Naive B cell (primary cell): ENCODE measurements around the gene ACTN3. TPM values are rescaled to one million over a fixed set of nuclear protein-coding genes. Genes with fewer than 3 reads are reported as not detected.

Source experiments
- ATAC-seq, 2 donors: fragments of 150-1000 bp; cut with Tn5 transposase; 2 replicates each; pipeline ENCODE4 v1.10.0; 2021; ENCODE audit warnings: low read depth in 2 of 2, mild to moderate bottlenecking in 2 of 2, moderate library complexity in 2 of 2
- DNase-seq: peaks from one replicate; pipeline ENCODE4 v3.0.0; 2022
- H3K27ac Mint-ChIP-seq, 6 donors: one replicate each; pipeline ENCODE4 v1.8.0; 2020 to 2022; ENCODE audit warnings: mild to moderate bottlenecking in 6 of 6, mixed read lengths in 6 of 6, moderate library complexity in 5 of 6, inconsistent platforms in 2 of 6
- H3K27me3 Mint-ChIP-seq, 3 donors: one replicate each; pipeline ENCODE4 v1.8.0; 2021 to 2022; ENCODE audit warnings: mixed read lengths in 3 of 3, mild to moderate bottlenecking in 1 of 3
- H3K36me3 Mint-ChIP-seq, 2 donors: one replicate each; pipeline ENCODE4 v1.8.0; 2020 to 2022; ENCODE audit warnings: mixed read lengths in 2 of 2, inconsistent platforms in 1 of 2, mild to moderate bottlenecking in 1 of 2
- H3K4me1 Mint-ChIP-seq, 3 donors: one replicate each; pipeline ENCODE4 v1.8.0; 2020 to 2022; ENCODE audit warnings: mixed read lengths in 3 of 3, inconsistent platforms in 1 of 3, mild to moderate bottlenecking in 1 of 3, moderate library complexity in 1 of 3
- H3K4me3 Mint-ChIP-seq, 8 donors: one replicate each; pipeline ENCODE4 v1.8.0; 2020 to 2022; ENCODE audit warnings: mild to moderate bottlenecking in 8 of 8, mixed read lengths in 8 of 8, moderate library complexity in 8 of 8, inconsistent platforms in 2 of 8
- H3K9me3 Mint-ChIP-seq, 7 donors: one replicate each; pipeline ENCODE4 v1.8.0; 2020 to 2022; ENCODE audit warnings: mixed read lengths in 7 of 7, mild to moderate bottlenecking in 5 of 7, inconsistent platforms in 2 of 7, moderate library complexity in 1 of 7
- polyA plus RNA-seq, 6 donors: library from polyadenylated mRNA; unstranded; fragments of 300-500 nt; fragmentation: Illumina TruSeq; gene quantifications; one replicate each; pipeline ENCODE4 v1.2.3, GENCODE V29; 2021; ENCODE audit warnings: low read depth in 6 of 6

Gene ACTN3
- polyA plus RNA-seq, 6 donors from 2014 or later, result not detected

DNA sequence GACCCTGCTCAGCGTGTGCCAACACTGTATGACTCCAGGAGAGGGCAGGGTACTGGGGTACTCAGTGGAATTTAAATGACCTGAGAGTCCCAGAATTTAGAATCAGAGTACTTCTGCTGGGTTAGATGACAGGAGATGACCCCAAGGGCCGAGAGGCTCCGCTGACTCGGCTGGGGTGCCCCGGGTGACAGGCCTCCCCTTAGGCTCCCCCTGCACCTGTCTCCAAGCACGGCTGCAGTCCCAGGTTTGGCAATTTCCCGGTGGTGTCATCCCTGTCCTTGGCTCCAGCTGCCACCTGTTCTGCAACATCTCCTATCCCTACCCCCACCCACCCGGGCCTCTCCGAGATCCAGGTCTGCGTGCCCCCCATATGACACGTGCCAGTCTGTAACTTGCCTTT is 1.3 kb downstream of the ACTN3 start:
- Mint-ChIP-seq H3K27me3 (peaks cover 0 to 8% (median 0%) of the 10 kb centered on the region in 3 donors), H3K36me3 (no peaks in the 10 kb centered on the region), H3K27ac (no peak overlapping the region), H3K4me1 (peaks cover 17 to 29% (median 20%) of the 10 kb centered on the region in 3 donors), H3K4me3 (peak overlapping the region in 5 of 8 donors; percentile 27 to 83 (median 66)), H3K9me3 (no peaks in the 10 kb centered on the region)
- DNase-seq (no peak), ATAC-seq (no peak)

DNA sequence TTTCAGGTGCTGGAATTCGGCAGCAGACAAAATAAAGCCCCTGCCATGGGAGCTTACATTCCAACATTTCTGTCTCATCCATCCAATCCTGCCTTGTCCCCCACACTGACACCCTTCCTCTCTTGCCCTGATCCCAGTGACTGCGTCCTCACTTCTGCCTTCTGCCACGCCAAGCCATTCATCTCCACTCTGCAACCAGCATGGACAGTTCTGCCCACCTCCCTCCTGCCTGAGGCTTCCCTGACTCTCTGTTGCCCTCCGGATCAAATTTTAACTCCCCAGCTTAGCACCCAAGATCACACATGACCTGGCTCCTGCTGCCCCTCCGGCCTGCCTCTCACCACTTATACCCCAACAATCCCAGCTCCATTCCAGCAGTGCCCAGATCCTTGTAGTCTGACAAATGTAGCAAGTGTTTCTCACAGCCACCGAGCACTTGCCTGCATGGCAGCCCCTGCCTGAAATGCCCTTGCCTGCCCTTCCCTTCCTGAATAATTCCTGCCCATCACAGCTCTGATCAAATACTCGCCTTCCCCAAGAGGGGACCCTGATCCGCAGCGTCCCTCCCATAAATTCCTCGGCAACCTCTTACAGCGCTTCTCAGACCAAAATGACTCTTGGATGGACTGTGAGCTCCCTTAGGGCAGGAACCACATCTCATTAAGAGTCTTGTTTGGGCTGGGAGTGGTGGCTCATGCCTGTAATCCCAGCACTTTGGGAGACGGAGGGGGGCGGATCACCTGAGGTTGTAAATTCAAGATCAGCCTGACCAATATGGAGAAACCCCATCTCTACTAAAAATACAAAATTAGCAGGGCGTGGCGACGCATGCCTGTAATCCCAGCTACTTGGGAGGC is 2.3 kb downstream of the ACTN3 start:
- no peak for ATAC-seq
- DNase-seq, result no peak
- Mint-ChIP-seq H3K9me3 (no peaks in the 10 kb centered on the region), H3K27ac (peak overlapping the region in 1 of 6 donors; percentile 87), H3K27me3 (peaks cover 0 to 8% (median 0%) of the 10 kb centered on the region in 3 donors), H3K4me1 (peaks cover 10 to 20% (median 12%) of the 10 kb centered on the region in 3 donors), H3K36me3 (no peaks in the 10 kb centered on the region), H3K4me3 (peak overlapping the region in 6 of 8 donors; percentile 3 to 83 (median 50))

GRCh38 chr11:66549696-66550095 is 3.0 kb downstream of the ACTN3 start:
- DNase-seq (no peak), ATAC-seq (no peak)
- H3K9me3 Mint-ChIP-seq, result no peaks in the 10 kb centered on the region
- H3K4me3 Mint-ChIP-seq, result peak overlapping the region in 1 of 8 donors; percentile 41
- peaks cover 5 to 14% (median 6%) of the 10 kb centered on the region in 3 donors for H3K4me1 Mint-ChIP-seq
- H3K36me3 Mint-ChIP-seq, result no peaks in the 10 kb centered on the region
- no peak overlapping the region for H3K27ac Mint-ChIP-seq
- peaks cover 0 to 11% (median 0%) of the 10 kb centered on the region in 3 donors for H3K27me3 Mint-ChIP-seq

GRCh38 chr11:66550887-66551286 is 4.2 kb downstream of the ACTN3 start:
- no peak overlapping the region for H3K4me3 Mint-ChIP-seq
- no peak for ATAC-seq
- H3K36me3 Mint-ChIP-seq, result no peaks in the 10 kb centered on the region
- DNase-seq, result no peak
- H3K27me3 Mint-ChIP-seq, result peaks cover 0 to 21% (median 4%) of the 10 kb centered on the region in 3 donors
- H3K27ac Mint-ChIP-seq, result no peak overlapping the region
- no peaks in the 10 kb centered on the region for H3K9me3 Mint-ChIP-seq
- peaks cover 0 to 7% (median 0%) of the 10 kb centered on the region in 3 donors for H3K4me1 Mint-ChIP-seq

GRCh38 chr11:66554602-66555001 is 7.9 kb downstream of the ACTN3 start:
- Mint-ChIP-seq H3K4me1 (peaks cover 0 to 6% (median 3%) of the 10 kb centered on the region in 3 donors), H3K4me3 (no peak overlapping the region), H3K36me3 (no peaks in the 10 kb centered on the region), H3K27ac (peak overlapping the region in 1 of 6 donors; percentile 88), H3K27me3 (peaks cover 17 to 35% (median 18%) of the 10 kb centered on the region in 3 donors), H3K9me3 (no peaks in the 10 kb centered on the region)
- DNase-seq, result no peak
- ATAC-seq, result no peak

GRCh38 chr11:66555416-66555815 is 8.7 kb downstream of the ACTN3 start:
- H3K36me3 Mint-ChIP-seq, result no peaks in the 10 kb centered on the region
- H3K4me3 Mint-ChIP-seq, result no peak overlapping the region
- H3K4me1 Mint-ChIP-seq, result peaks cover 0 to 6% (median 3%) of the 10 kb centered on the region in 3 donors
- peaks cover 17 to 41% (median 22%) of the 10 kb centered on the region in 3 donors for H3K27me3 Mint-ChIP-seq
- no peak overlapping the region for H3K27ac Mint-ChIP-seq
- ATAC-seq (no peak), DNase-seq (no peak)
- no peaks in the 10 kb centered on the region for H3K9me3 Mint-ChIP-seq

DNA sequence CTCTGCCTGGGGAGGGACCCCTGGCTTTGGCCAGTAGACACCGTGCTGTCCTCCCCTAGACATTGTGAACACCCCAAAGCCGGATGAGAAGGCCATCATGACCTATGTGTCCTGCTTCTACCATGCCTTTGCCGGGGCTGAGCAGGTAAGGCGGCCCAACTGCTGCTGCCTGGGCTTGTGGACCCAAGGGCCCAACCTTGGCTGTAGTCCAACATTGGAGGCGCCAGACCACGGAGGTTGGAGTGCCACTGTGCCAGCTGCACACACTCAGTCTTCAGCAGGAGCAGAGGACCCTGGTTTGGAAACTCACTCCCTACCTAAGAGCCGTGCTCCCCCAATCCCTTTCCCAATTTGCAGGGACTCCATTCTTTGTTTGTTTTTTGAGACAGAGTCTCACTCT is 9.4 kb downstream of the ACTN3 start:
- Mint-ChIP-seq H3K4me1 (peaks cover 0 to 6% (median 3%) of the 10 kb centered on the region in 3 donors), H3K9me3 (no peaks in the 10 kb centered on the region), H3K27me3 (peaks cover 17 to 47% (median 23%) of the 10 kb centered on the region in 3 donors), H3K27ac (no peak overlapping the region), H3K36me3 (no peaks in the 10 kb centered on the region), H3K4me3 (no peak overlapping the region)
- ATAC-seq (no peak), DNase-seq (no peak)

DNA sequence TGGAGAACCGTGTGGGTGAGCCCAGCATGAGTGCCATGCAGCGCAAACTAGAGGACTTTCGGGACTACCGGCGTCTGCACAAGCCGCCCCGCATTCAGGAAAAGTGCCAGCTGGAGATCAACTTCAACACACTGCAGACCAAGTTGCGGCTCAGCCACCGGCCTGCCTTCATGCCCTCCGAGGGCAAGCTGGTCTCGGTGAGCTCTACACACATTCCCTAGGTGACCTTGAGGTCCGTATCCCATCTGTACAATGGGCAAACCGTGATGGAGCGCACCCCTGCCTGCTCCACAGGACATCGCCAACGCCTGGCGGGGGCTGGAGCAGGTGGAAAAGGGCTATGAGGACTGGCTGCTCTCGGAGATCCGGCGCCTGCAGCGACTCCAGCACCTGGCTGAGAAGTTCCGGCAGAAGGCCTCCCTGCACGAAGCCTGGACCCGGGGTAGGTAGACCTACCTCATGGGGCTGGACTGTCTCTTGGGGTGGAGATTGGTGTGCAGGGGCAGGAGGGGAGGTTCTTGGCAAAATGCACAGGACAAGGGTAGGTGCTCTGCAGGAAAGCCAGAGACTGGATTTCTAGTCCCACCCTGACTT is 11.1 kb downstream of the ACTN3 start:
- ATAC-seq (no peak), DNase-seq (no peak)
- H3K27ac Mint-ChIP-seq, result no peak overlapping the region
- peaks cover 17 to 49% (median 23%) of the 10 kb centered on the region in 3 donors for H3K27me3 Mint-ChIP-seq
- no peaks in the 10 kb centered on the region for H3K36me3 Mint-ChIP-seq
- H3K9me3 Mint-ChIP-seq, result no peaks in the 10 kb centered on the region
- peaks cover 0 to 6% (median 3%) of the 10 kb centered on the region in 3 donors for H3K4me1 Mint-ChIP-seq
- H3K4me3 Mint-ChIP-seq, result peak overlapping the region in 1 of 8 donors; percentile 47

GRCh38 chr11:66559142-66559865 is 12.6 kb downstream of the ACTN3 start:
- Mint-ChIP-seq H3K27me3 (peaks cover 17 to 49% (median 23%) of the 10 kb centered on the region in 3 donors), H3K27ac (no peak overlapping the region), H3K36me3 (no peaks in the 10 kb centered on the region), H3K4me3 (peak overlapping the region in 2 of 8 donors; percentile 18 to 46), H3K4me1 (peaks cover 0 to 6% (median 3%) of the 10 kb centered on the region in 3 donors), H3K9me3 (no peaks in the 10 kb centered on the region)
- DNase-seq (no peak), ATAC-seq (peak; percentile 65 to 71)

GRCh38 chr11:66559866-66560676 is 13.4 kb downstream of the ACTN3 start:
- ATAC-seq, result no peak
- Mint-ChIP-seq H3K36me3 (no peaks in the 10 kb centered on the region), H3K9me3 (no peaks in the 10 kb centered on the region), H3K27ac (no peak overlapping the region), H3K4me3 (no peak overlapping the region), H3K27me3 (peaks cover 17 to 43% (median 23%) of the 10 kb centered on the region in 3 donors), H3K4me1 (peaks cover 0 to 6% (median 3%) of the 10 kb centered on the region in 3 donors)
- DNase-seq, result no peak

DNA sequence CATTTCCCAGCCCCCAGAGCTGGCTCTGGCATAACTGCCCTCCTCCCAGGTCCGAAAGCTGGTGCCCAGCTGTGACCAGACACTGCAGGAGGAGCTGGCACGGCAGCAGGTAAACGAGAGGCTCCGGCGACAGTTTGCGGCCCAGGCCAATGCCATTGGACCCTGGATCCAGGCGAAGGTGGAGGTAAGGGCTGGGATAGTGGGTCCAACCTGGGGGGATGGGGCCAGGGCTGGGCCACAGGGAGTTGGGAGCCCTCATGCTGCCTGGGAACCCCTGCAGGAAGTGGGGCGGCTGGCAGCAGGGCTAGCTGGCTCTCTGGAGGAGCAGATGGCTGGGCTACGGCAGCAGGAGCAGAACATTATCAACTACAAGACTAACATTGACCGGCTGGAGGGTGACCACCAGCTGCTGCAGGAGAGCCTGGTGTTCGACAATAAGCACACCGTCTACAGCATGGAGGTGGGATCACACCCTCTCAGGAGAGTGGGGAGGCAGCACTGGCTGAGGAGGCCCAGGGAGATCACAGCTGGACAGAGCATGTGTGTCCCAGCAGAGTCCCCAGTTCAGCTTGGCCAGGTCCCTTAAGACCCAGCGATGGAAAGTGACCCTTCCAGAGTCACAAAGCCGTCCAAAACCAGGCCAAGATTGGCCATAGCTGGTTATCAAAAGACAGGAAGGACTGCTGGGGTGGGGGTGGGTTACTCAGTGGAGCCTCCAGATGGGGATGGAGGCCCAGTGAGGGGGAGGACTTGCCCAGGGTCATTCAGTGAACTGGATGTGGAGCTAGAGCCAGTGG is 14.7 kb downstream of the ACTN3 start:
- Mint-ChIP-seq H3K4me1 (peaks cover 0 to 9% (median 3%) of the 10 kb centered on the region in 3 donors), H3K27ac (peak overlapping the region in 1 of 6 donors; percentile 49), H3K9me3 (no peaks in the 10 kb centered on the region), H3K4me3 (no peak overlapping the region), H3K36me3 (peaks cover 0 to 5% of the 10 kb centered on the region in 2 donors), H3K27me3 (peaks cover 13 to 41% (median 23%) of the 10 kb centered on the region in 3 donors)
- DNase-seq (no peak), ATAC-seq (no peak)

DNA sequence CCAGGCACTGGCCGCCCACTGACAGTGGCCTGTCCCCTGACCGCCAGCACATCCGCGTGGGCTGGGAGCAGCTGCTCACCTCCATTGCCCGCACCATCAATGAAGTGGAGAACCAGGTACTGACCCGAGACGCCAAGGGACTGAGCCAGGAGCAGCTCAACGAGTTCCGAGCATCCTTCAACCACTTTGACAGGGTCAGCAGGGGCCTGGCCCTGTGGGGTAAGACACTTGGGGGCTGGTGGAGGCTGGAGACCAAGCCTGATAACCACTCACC is 15.2 kb downstream of the ACTN3 start:
- peaks cover 0 to 5% of the 10 kb centered on the region in 2 donors for H3K36me3 Mint-ChIP-seq
- peaks cover 13 to 46% (median 23%) of the 10 kb centered on the region in 3 donors for H3K27me3 Mint-ChIP-seq
- no peak overlapping the region for H3K4me3 Mint-ChIP-seq
- no peak for DNase-seq
- no peak overlapping the region for H3K27ac Mint-ChIP-seq
- peaks cover 0 to 11% (median 3%) of the 10 kb centered on the region in 3 donors for H3K4me1 Mint-ChIP-seq
- no peak for ATAC-seq
- H3K9me3 Mint-ChIP-seq, result no peaks in the 10 kb centered on the region
